HG03095 (cell line): ENCODE measurements around the gene MPST.
"Not testable (repeated sequence)": the region's sequence is repeated elsewhere in the genome, so short reads cannot be mapped to it uniquely, and the experiment has no call there.

Source experiments
- ATAC-seq: cut with Tn5 transposase; IDR thresholded peaks from one replicate; pipeline ENCODE4 v1.9.1; 2021; ENCODE audit warnings: moderate library complexity; ENCODE audit not compliant: unreplicated experiment

Gene MPST

DNA sequence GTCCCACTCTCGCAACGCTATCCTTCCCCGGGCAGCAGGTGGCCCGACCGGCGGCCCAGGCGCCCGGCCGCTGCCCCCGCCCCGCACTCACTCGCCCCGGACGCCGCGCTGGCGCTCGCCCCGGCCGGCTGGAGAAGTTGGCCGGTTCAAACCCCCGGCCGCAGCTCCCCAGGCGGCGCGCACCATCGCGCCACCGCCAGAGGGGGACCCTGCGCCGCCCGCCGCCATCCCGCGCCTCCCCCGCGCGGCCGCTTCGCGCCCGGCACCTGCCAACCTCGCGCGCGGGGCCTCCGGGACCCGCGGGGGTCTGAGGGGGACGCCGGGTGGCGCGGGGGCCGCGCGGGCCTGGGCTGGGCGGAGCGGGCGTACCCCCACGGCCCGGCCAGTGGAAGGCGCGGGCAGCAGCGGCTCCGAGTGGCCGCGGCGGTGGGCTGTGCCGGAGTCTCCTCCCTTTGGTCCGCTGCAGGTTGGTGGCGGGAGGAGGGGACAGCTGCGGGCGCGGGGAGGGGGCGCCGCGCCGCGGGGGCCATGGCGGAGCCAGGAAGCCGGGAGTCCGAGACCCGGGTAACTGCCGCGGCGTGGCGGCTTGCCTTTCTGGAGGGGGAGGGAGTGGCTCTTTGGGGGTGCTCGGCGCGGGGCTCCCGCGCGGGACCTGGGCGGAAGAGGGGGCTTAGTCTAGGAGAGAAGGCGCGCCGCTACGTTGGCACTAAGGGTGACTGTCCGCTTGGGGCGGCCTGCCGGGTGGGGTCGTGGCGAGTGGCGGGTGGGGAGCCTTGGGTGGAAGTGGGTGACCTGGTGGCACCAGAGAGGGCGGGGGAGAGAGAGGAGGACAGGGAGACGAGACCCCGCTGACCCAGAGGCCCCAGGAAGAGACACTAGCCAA is at the start of gene MPST, which contains the start of gene TST:
TSS of gene MPST (plus strand) at position 434 of the 883 bp plus-strand sequence. CDS start at position 529, 95 bp downstream.
TSS of gene TST (minus strand) at position 139 of the 883 bp plus-strand sequence. CDS start 715 bp downstream, outside the sequence.
- peak; percentile 46 for ATAC-seq

- no peak for ATAC-seq
Observed at GRCh38 chr22:36971341-36972125, 48.0 kb upstream of the MPST start.

DNA sequence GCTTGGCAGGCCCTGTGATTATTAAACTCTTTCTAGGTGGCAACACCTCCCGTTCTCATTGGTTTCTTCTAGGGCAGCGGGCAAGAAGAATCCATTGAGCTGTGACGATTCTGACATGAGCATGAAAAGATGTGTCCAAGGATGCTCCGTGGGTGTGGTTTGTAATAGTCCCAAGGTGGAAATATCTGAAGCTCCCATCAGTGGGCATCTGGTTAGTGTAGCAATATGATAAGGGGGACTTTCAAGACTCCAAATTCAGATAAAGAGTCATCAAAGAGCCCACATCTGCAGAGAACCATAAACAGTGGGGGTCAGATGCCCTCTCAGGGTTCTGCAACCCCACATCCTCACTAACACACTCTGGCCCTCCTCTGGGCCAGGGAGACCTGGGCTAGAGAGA is 42.9 kb upstream of the MPST start:
- ATAC-seq: no peak

DNA sequence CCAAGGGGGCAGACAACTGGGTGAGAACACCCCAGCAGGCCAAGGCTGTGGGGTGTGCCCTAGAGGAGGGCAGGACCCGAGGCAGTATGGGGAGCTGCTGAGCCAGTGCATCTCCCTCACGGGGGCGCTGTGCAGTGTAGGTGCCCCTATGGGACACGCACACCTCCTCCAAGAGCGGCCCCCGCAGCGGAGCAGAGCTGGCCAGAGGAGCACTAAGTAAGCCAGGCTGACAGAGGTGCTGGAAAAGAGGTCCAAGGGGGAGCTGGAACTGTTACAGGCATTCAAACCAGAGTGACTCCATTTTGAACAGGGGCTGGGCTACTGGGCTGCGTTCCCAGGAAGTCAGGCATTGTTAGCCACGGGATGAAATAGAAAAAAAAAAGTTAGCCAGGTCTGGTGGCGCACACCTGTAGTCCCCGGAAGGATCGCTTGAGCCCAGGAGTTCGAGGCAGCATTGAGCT is 42.1 kb upstream of the MPST start:
- ATAC-seq: no peak

- no peak for ATAC-seq
Observed at GRCh38 chr22:36977947-36978660, 41.4 kb upstream of the MPST start.

DNA sequence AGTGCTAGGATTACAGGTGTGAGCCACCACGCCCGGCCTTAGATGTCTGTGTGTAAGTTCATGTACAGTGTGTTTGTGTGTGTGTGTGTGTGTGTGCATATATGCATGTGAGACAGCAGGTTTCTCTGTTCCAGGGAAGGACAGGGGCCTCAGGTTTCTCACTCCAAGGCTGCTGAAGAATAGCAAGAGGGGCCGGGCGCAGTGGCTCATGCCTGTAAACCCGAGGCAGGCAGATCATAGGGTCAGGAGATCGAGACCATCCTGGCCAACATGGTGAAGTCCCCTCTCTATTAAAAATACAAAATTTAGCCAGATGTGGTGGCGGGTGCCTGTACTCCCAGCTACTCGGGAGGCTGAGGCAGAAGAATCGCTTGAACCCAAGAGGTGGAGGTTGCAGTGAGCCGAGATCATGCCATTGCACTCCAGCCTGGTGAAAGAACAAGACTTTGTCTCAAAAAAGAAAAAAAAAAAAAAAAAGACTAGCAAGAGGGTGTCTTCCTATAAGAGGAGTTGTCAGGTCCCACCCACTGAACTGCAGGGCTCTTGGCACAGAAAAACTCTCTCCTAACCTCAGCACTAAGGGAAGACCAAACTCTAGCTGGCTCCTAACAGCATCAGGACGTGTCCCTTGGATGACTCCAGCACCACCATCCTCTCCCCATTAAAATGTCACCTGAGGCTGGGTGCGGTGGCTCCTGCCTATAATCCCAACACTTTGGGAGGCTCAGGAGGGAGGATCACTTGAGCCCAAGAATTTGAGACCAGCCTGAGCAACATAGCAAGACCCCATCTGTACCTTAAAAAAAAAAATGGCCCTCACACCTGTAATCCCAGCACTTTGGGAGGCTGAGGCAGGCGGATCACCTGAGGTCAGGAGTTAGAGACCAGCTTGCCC is 40.3 kb upstream of the MPST start:
- no peak for ATAC-seq

GRCh38 chr22:36981247-36981775 is 38.2 kb upstream of the MPST start:
- ATAC-seq: no peak

- ATAC-seq: no peak
Observed at GRCh38 chr22:36982136-36982535, 37.4 kb upstream of the MPST start.

DNA sequence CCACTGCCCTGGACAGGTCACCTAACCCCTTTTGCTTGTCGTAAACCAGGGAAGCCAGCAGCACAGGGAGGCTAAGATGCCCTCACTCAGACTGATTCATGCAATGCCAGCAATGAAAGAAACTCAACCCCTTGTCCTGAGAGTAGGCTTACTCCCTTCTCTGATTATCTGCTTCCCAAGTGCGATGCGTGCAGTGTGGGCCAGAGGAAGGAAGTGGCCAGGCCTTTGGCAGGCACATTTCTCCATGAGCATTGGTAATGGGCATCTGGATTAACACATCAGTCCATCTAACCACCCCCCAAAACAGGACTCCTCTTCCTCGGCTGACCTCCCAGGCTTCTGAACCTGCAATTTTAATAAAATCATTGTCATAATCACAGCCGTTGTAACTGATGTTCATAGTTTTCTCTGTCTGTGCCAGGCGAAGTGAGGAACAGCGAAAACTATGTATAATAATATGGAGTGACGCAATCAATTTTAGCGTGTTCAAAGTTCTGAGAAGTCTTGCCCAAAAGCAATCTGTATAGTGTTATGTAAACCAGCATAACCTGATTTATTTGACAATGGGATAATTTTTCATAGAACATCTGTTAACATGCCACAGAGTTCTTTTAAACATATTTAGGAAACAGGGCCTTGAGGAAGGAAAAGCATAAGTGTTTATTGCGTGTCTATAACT is 34.2 kb upstream of the MPST start:
- no peak for ATAC-seq

DNA sequence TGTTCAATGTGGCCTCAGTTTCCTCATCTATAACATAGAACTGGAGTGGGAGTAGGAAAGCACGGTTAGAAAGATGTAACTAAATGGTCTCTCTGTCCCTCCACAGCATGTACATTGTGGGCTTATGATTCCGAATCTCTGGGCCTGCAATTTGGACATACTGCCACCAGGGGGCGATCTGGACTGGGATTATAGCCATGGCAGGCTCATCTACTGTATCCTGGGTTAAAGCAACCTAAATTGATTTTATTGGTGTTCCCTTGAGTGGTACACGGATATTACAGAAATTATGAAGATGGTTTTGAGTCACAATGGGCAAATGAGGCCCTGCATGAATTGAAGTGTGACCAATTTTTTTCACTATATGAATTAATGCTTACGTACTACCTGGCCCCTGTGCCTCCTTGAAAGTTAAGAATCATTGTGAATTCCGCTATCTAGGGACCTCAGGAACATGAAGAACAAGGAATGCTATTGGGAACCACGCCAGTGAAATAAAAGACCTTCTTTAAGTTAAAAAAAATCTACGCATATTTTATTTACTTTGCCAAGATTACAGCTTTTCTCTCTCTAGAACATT is 33.2 kb upstream of the MPST start:
- no peak for ATAC-seq

DNA sequence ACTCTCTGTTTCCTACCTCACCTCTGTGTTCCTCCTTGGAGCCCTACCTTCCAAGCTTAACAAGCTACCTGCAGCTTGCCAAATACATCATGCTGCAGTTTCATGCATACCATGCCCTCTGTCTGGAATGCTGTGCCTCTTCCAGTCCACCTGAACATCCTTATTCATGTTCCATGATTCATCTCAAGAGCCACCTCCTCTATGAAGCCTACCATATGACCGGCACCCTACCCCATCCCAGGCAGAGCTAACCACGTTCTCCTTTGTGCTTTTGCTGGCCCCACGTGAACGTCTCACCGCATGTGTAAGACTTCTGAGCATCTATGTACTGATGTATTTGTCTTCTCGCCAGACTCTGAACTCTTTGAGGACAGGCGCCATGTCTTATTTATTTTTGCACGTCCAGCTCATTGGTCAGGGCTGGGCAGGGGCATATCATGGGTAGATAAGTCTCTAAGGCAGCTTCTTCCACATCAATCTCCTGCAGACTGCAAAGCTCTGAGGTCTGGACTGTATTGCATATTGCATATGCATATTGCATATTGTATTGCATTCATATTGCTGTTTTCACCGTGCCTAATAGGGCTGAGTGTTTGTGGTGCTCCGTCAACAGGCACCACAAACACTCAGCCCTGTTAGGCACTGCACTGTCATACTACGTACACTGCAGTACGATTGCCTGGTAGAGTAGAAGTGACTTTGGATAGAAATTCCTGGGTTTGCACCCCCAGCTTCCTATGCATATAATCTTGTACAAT is 31.3 kb upstream of the MPST start:
- no peak for ATAC-seq

GRCh38 chr22:36989012-36989411 is 30.5 kb upstream of the MPST start:
- not testable (repeated sequence) for ATAC-seq

DNA sequence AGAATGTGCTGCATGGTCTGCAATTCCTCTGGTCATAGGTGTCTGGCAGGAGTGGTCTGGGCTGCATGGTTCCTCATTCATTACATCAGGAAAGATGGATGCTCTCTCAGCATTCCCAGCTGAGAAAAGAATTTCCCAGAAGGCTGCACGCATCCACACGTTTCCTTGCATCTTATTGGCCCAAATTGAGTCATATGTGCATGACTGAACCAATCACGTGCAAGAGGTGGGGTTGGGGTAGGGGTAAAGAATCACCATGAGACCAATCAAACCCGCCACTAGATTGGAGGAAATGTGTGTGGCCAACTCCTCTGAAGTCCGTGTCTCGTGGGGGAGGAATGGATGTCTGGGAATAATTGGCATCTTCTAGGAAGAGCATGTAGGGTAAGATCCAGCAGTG is 29.1 kb upstream of the MPST start:
- ATAC-seq: no peak

DNA sequence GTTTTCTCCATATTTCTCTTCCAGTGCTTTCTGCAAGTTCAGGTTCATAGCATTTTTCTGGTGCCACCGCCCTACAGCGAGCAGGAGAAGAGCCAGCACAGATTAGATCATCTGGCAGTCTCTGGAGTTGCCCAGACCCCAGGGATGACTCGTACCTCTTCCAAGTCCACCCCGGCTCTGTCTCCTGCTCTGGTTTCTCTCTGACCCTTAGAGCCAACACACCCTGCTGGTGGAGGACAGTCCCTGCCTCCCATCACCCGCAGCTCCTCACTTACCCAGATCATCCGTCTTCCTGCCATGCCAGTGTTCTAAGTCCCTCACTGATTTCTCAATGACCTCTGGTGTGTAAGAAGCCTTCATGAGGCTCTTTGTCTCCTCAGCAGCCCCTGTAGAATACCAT is 28.3 kb upstream of the MPST start:
- no peak for ATAC-seq

- ATAC-seq: no peak
Observed at GRCh38 chr22:36997746-36998145, 21.8 kb upstream of the MPST start.

DNA sequence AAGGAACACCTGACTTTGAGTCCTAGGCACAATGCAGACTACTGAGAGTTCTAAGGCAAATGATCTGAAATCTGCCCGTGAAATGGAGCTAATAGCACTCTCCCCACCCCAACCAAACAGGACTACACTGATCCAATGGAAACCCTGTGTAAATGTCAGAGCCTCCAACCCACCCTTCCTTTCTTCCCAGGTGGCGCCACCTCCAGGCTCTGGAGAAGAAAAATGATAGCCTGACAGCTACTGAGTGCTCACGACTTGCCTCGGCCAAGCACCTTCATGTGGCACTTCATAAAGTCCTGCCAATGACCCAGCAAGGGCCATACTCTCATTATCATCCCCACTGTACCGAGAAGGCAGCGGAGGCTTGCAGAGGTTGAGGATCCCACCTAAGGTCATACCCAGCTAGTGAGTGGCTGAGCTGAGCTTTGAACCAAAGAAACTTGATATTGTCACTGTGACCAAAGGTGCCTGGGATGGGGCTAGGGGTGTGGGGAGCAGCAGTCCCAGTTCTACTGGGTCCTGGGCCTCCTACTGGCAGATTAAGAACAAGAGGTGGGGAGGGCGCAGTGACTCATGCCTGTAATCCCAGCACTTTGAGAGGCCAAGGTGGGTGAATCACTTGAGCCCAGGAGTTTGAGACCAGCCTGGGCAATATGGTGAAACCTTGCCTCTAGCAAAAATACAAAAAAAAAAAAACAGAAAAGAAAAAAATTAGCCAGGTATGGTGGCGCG is 20.8 kb upstream of the MPST start:
- no peak for ATAC-seq

DNA sequence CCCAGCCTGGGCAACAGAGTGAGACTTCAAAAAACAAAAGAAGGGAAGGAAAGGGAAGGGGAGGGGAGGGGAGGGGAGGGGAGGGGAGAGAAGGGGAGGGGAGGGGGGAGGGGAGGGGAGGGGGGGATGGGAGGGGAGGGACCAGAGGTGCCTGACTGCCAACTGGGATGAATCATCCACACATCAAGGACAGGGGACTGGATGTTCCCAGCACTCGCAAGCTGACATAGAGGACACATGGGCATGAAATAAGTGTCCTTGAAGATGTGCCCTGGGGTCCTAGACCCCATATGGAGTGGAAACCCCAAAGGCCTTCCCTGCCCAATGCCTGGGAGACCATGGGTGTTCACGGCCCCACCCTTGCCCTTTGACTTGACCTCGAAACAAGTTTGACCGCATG is 20.1 kb upstream of the MPST start:
- ATAC-seq: no peak
